NT2/D1 (cell line): ENCODE data around the gene NR2C1.

Source experiments
- SUZ12 ChIP-seq: IDR thresholded peaks from 2 replicates; pipeline ENCODE4 v1.6.1; 2011; ENCODE audit not compliant: insufficient read length, insufficient read depth; ENCODE audit errors: extremely low read depth
- YY1 ChIP-seq: IDR thresholded peaks from 2 replicates; pipeline ENCODE4 v1.6.1; 2011; ENCODE audit not compliant: insufficient read length, insufficient read depth
- ZNF274 ChIP-seq: IDR thresholded peaks from 2 replicates; pipeline ENCODE4 v1.6.1; 2011; ENCODE audit warnings: mild to moderate bottlenecking, low read depth, low read length

GRCh38 chr12:95073698-95074520 lies 491 bp upstream of the NR2C1 start:
- no peak for TF ChIP-seq SUZ12
- no peak for TF ChIP-seq YY1
- no peak for TF ChIP-seq ZNF274
